Ovary (tissue), 10 donors: ENCODE measurements around the gene DPY19L1. TPM values are rescaled to one million over a fixed set of nuclear protein-coding genes. Genes with fewer than 3 reads are reported as not detected.
A peak's percentile ranks its signal among the peaks of the same experiment; 100 is the strongest.
"Not testable (repeated sequence)": the region's sequence is repeated elsewhere in the genome, so short reads cannot be mapped to it uniquely, and the experiment has no call there.

ENCODE experiments used
- DNase-seq, 5 donors: peaks; one replicate each; pipeline ENCODE4 v3.0.0-alpha.2; 2019 to 2020
- H3K27ac ChIP-seq, 2 donors: fragments of 200-600 bp; one replicate each; pipeline versions ENCODE4 v1.5.1 to v1.8.0; 2019 to 2022
- H3K27me3 ChIP-seq: fragments of 200-600 bp; one replicate; pipeline ENCODE4 v1.8.0; 2022
- H3K36me3 ChIP-seq: fragments of 200-600 bp; sonication (generic); one replicate; pipeline ENCODE4 v1.5.1; 2019
- H3K4me1 ChIP-seq: one replicate; pipeline ENCODE4 v1.8.1; 2013; ENCODE audit warnings: mild to moderate bottlenecking, moderate library complexity; ENCODE audit not compliant: insufficient read depth
- H3K4me3 ChIP-seq: fragments of 200-600 bp; sonication (generic); one replicate; pipeline ENCODE4 v1.5.1; 2017
- H3K9me3 ChIP-seq, 2 donors: fragments of 200-600 bp in 1 of 2; sonication (generic) in 1 of 2; one replicate each; pipeline versions ENCODE4 v1.5.1 to v1.8.1; 2013 to 2019; ENCODE audit warnings: mild to moderate bottlenecking in 1 of 2, moderate library complexity in 1 of 2
- CTCF ChIP-seq, 3 donors: fragments of 450-650 bp in 2 of 3; fragments of 200-600 bp in 1 of 3; IDR thresholded peaks; one replicate each; pipeline versions ENCODE4 v1.5.1 to v1.8.0; 2016 to 2022; ENCODE audit warnings: antibody characterized with exemption in 3 of 3, mild to moderate bottlenecking in 1 of 3
- EP300 ChIP-seq: sonication (generic); formaldehyde crosslinking; IDR thresholded peaks from one replicate; pipeline ENCODE4 v1.6.1; 2017; ENCODE audit warnings: antibody characterized with exemption
- POLR2A ChIP-seq: fragments of 450-650 bp; IDR thresholded peaks from one replicate; pipeline ENCODE4 v1.6.1; 2017; ENCODE audit warnings: antibody characterized with exemption, mild to moderate bottlenecking, moderate library complexity
- WGBS, 3 donors: extraction: QIAGEN DNeasy Blood & Tissue Kit in 1 of 3; methylation state at CpG; one replicate each; pipeline versions ENCODE4 v1.1.5 to v1.1.7; 2013 to 2017; 5-methylcytosine and 5-hydroxymethylcytosine counted together
- intact Hi-C, 4 donors: fragments of 100-400 bp; cut with DNase I; formaldehyde crosslinking; loops; one replicate each; pipeline versions ENCODE4 v1.11.0 to v1.15.1; 2022 to 2023
- long read RNA-seq, 3 donors: library from polyadenylated mRNA in 2 of 3; unstranded in 2 of 3; transcript quantifications; one replicate each; pipeline ENCODE4 v2.0.0 and lab custom pipeline, GENCODE V29; 2021 to 2026
- polyA plus RNA-seq, 2 donors: library from polyadenylated mRNA; stranded (reverse); fragments of 200-250 nt in 1 of 2; fragments of 350-450 nt in 1 of 2; fragmentation: Illumina TruSeq in 1 of 2; extraction: RNeasy Lipid Tissue Mini Kit (QIAGEN cat#74804) in 1 of 2; gene quantifications; one replicate each; pipeline ENCODE4 v1.2.3, GENCODE V29; 2013 to 2014
- total RNA-seq, 7 donors: library from RNA; depleted of rRNA in 2 of 7; stranded (reverse); fragments of >200 nt in 2 of 7; fragmentation: NEBNext Ultra II Directional in 3 of 7; extraction: Animal tissue kit (Norgen Biotek cat#: 25700) in 3 of 7; gene quantifications; one replicate each; pipeline versions ENCODE4 v1.1.0 to v1.2.4, GENCODE V29; 2016 to 2023
- donor health status: DM: no; HTN: no; CAD: no; lungs with moderate emphysema.
- donor health status: DM: no; HTN: no; CAD: no.
- donor health status: Bipolar disorder and iron deficiency.
- donor health status: DM: yes; HTN: yes; CAD: no.
- donor health status: DM: no; HTN: no; CAD: no.
- donor health status: DM: yes; HTN: yes; CAD: no.

DPY19L1 gene
- total RNA-seq (10 to 100 TPM; 10.5 to 32.7 (median 17.8) TPM), polyA plus RNA-seq (10 to 100 TPM in 1 of 2 donors, 1 to 10 TPM in 1; 8.1 to 20.0 TPM)
- long read RNA-seq, donor 1, partial matches to known transcripts = 0 of 1 reads
- long read RNA-seq, donor 1, other reads (novel, unspliced or antisense) = 1 of 1 reads
- long read RNA-seq, donor 2, full-length matches to known transcripts = 1 of 1 reads
- long read RNA-seq, donor 2, partial matches to known transcripts = 0 of 1 reads
- long read RNA-seq, donor 2, other reads (novel, unspliced or antisense) = 0 of 1 reads
- long read RNA-seq, donor 3, full-length matches to known transcripts = 23 of 25 reads
- long read RNA-seq, donor 3, partial matches to known transcripts = 1 of 25 reads
- long read RNA-seq, donor 3, other reads (novel, unspliced or antisense) = 1 of 25 reads

- H3K4me3 ChIP-seq = peak within 1 kb of the TSS; percentile 72
- 0% methylated on average over 22 to 48 of the region's 48 CpGs; no CpG with 5 or more reads in 1 of the 3 donors for WGBS, 3 donors
- intact Hi-C loops = loop anchor here in 1 of 4 donors (5.0 kb wide), 1 partner anchor 1270 kb away; no protein-coding TSS in a partner anchor
- H3K9me3 ChIP-seq = no peaks in the 10 kb centered on the region
- H3K4me1 ChIP-seq = no peaks in the 10 kb centered on the region
- H3K27me3 ChIP-seq = no peaks in the 10 kb centered on the region
- TF ChIP-seq POLR2A (peak; percentile 30), EP300 (no peak), CTCF (IDR thresholded peaks at IDR 0.05) (no peak)
- H3K36me3 ChIP-seq = no peaks in the 10 kb centered on the region
- DNase-seq = no peak
- H3K27ac ChIP-seq = peak within 1 kb of the TSS; percentile 80 to 89
These were observed at the start of gene DPY19L1 for GRCh38 chr7:35037211-35037525. Gene DPY19L1 (minus strand): TSS chr7:35037485. CDS start chr7:35037394, 91 bp downstream.

- H3K36me3 ChIP-seq, DNase-seq, H3K27me3 ChIP-seq, H3K9me3 ChIP-seq, H3K4me1 ChIP-seq, intact Hi-C loops, H3K4me3 ChIP-seq, H3K27ac ChIP-seq: not testable (repeated sequence)
- WGBS, 3 donors = 85 to 86% (median 85%) methylated on average over 3 of the region's 3 CpGs
These were observed 42.2 kb upstream of the DPY19L1 start for GRCh38 chr7:35079517-35079916.

GRCh38 chr7:35074008-35074407 is 36.7 kb upstream of the DPY19L1 start:
- H3K4me1 ChIP-seq, H3K36me3 ChIP-seq, DNase-seq, H3K4me3 ChIP-seq, H3K27ac ChIP-seq, H3K9me3 ChIP-seq, H3K27me3 ChIP-seq, intact Hi-C loops: not testable (repeated sequence)
- 54 to 62% (median 62%) methylated on average over 5 of the region's 5 CpGs for WGBS, 3 donors

GRCh38 chr7:35072950-35073827 is 35.9 kb upstream of the DPY19L1 start:
- H3K4me1 ChIP-seq, H3K27me3 ChIP-seq, H3K9me3 ChIP-seq, H3K27ac ChIP-seq, H3K36me3 ChIP-seq, H3K4me3 ChIP-seq, intact Hi-C loops: not testable (repeated sequence)
- WGBS, 3 donors = 25 to 32% (median 25%) methylated on average over 14 of the region's 14 CpGs
- peak in 1 of 5 donors; percentile 15 for DNase-seq

- H3K36me3 ChIP-seq, H3K4me1 ChIP-seq, H3K9me3 ChIP-seq, intact Hi-C loops, H3K4me3 ChIP-seq, DNase-seq, H3K27ac ChIP-seq, H3K27me3 ChIP-seq: not testable (repeated sequence)
- 85 to 93% (median 86%) methylated on average over 1 of the region's 1 CpG for WGBS, 3 donors
These were observed 31.8 kb upstream of the DPY19L1 start for GRCh38 chr7:35069084-35069483.

GRCh38 chr7:35065382-35065781 is 28.1 kb upstream of the DPY19L1 start:
- H3K4me1 ChIP-seq, DNase-seq, H3K4me3 ChIP-seq, H3K9me3 ChIP-seq, H3K36me3 ChIP-seq, intact Hi-C loops, H3K27ac ChIP-seq, H3K27me3 ChIP-seq: not testable (repeated sequence)
- WGBS, 3 donors = 28 to 56% (median 29%) methylated on average over 2 of the region's 2 CpGs

GRCh38 chr7:35058571-35058970 is 21.3 kb upstream of the DPY19L1 start:
- H3K27ac ChIP-seq, H3K36me3 ChIP-seq, H3K9me3 ChIP-seq, H3K4me3 ChIP-seq, intact Hi-C loops, DNase-seq, H3K27me3 ChIP-seq, H3K4me1 ChIP-seq: not testable (repeated sequence)
- 89 to 97% (median 95%) methylated on average over 3 of the region's 3 CpGs for WGBS, 3 donors

GRCh38 chr7:35057505-35058451 is 20.5 kb upstream of the DPY19L1 start:
- H3K27ac ChIP-seq, H3K36me3 ChIP-seq, intact Hi-C loops, H3K4me1 ChIP-seq, DNase-seq, H3K27me3 ChIP-seq, H3K4me3 ChIP-seq, H3K9me3 ChIP-seq: not testable (repeated sequence)
- WGBS, 3 donors = 83 to 91% (median 84%) methylated on average over 11 of the region's 11 CpGs

GRCh38 chr7:35055733-35056132 is 18.4 kb upstream of the DPY19L1 start:
- H3K27ac ChIP-seq, H3K36me3 ChIP-seq, H3K4me3 ChIP-seq, H3K27me3 ChIP-seq, H3K4me1 ChIP-seq, H3K9me3 ChIP-seq, intact Hi-C loops, DNase-seq: not testable (repeated sequence)
- WGBS, 3 donors = 81 to 84% (median 83%) methylated on average over 2 of the region's 2 CpGs
